ENCODE data around the gene AKR1C4. TPM values are rescaled to one million over a fixed set of nuclear protein-coding genes. Genes with fewer than 3 reads are reported as not detected.

The AKR1C4 gene
- total RNA-seq, 1 experiment from 2014 or later, result not detected

DNA sequence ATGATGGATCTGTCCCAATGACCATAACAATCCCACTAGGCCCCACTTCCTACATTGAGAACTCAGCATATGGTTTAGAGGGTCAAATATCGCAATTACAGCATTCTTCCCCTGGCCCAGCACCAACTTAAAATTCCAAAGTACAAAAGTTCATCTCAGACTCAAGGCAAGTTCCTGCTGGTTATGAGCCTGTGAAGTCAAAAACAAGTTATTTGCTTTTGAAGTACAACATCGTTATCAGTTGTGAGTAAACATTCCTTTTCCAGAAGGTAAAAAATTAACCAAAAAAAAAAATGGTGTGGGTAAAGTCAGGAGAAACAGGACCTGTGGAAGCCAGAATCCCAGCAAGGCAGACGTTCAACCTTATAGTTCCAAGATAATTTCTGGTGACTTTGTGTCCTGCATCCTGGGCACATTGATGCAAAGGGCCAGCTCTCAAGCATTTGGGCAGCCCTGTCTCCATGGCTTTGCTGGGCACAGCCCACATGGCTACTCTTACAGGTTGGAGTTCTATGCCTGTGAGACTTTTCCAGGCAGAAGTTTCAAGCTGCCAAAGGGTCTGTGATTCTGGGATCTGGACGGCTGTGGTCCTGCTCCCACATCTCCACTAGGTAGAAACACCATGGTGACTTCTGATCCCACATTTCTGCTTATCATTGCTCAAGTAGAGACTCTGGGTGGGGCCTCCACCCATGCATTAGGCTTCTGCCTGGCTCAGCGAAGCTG, 49.2 kb upstream of the AKR1C4 start:
- Histone ChIP-seq H2BK20ac (ENCODE audit: low read depth, low read length, poor library complexity, severe bottlenecking) (no peak overlapping the region), H4K8ac (replicated peaks; ENCODE audit: insufficient read length, low read depth, low read length) (no peak overlapping the region), H3K4me1 (ENCODE audit: insufficient read depth, low read length) (no peaks in the 10 kb centered on the region), H3K56ac (ENCODE audit: insufficient read length, low read depth, low read length) (no peak overlapping the region), H3K27me3 (ENCODE audit: insufficient read depth, low read length) (no peaks in the 10 kb centered on the region), H4K5ac (ENCODE audit: insufficient read length, low read depth, low read length) (no peak overlapping the region), H3K79me1 (ENCODE audit: insufficient read depth, low read depth, low read length, poor library complexity, severe bottlenecking) (no peaks in the 10 kb centered on the region), H3K14ac (ENCODE audit: insufficient read depth, low read length) (no peak overlapping the region), H2BK12ac (ENCODE audit: insufficient read length, low read depth, low read length) (no peak overlapping the region), H2AK5ac (ENCODE audit: insufficient read length, low read length) (no peak overlapping the region), H3K27ac (ENCODE audit: insufficient read length, low read depth, low read length) (no peak overlapping the region), H2BK5ac (ENCODE audit: insufficient read length, low read length) (no peak overlapping the region), H3K9ac (ENCODE audit: extremely low read depth, insufficient read length, low read length) (no peak overlapping the region), H3K4ac (ENCODE audit: low read depth, low read length) (no peak overlapping the region), H3K9me3 (ENCODE audit: control insufficient read depth, low read depth, low read length) (peaks cover 6% of the 10 kb centered on the region), H2BK15ac (ENCODE audit: low read depth, low read length) (no peak overlapping the region), H3K18ac (ENCODE audit: insufficient read length, low read depth, low read length) (no peak overlapping the region), H4K20me1 (ENCODE audit: control insufficient read depth, insufficient read depth, insufficient read length) (no peaks in the 10 kb centered on the region), H3K23me2 (ENCODE audit: insufficient read length, low read depth, low read length, poor library complexity, severe bottlenecking) (no peaks in the 10 kb centered on the region), H4K91ac (ENCODE audit: insufficient read length, low read depth, low read length) (no peak overlapping the region), H3K4me2 (ENCODE audit: insufficient read depth, insufficient read length, low read length) (no peak overlapping the region), H3T11ph (ENCODE audit: low read length) (no peak overlapping the region), H2AFZ (ENCODE audit: low read length) (no peak overlapping the region), H2BK120ac (ENCODE audit: low read depth, low read length, poor library complexity, severe bottlenecking) (no peak overlapping the region), H3K79me2 (ENCODE audit: insufficient read depth, low read length) (no peaks in the 10 kb centered on the region), H3K23ac (ENCODE audit: insufficient read length, low read depth, low read length) (no peak overlapping the region)
- TF ChIP-seq, protein P1, sequence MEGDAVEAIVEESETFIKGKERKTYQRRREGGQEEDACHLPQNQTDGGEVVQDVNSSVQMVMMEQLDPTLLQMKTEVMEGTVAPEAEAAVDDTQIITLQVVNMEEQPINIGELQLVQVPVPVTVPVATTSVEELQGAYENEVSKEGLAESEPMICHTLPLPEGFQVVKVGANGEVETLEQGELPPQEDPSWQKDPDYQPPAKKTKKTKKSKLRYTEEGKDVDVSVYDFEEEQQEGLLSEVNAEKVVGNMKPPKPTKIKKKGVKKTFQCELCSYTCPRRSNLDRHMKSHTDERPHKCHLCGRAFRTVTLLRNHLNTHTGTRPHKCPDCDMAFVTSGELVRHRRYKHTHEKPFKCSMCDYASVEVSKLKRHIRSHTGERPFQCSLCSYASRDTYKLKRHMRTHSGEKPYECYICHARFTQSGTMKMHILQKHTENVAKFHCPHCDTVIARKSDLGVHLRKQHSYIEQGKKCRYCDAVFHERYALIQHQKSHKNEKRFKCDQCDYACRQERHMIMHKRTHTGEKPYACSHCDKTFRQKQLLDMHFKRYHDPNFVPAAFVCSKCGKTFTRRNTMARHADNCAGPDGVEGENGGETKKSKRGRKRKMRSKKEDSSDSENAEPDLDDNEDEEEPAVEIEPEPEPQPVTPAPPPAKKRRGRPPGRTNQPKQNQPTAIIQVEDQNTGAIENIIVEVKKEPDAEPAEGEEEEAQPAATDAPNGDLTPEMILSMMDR (conservative IDR thresholded peaks at IDR 0.05), result no peak
- WGBS (ENCODE audit: extremely low coverage, insufficient read length, low lambda C conversion rate), result no CpG with 5 or more reads among the region's 5 CpGs
- Mint-ChIP-seq H3K36me3 (ENCODE audit: insufficient read depth in 1 of 3, low read depth in 3 of 3) (peaks cover 0 to 16% (median 0%) of the 10 kb centered on the region in 3 experiments; a peak in 5 of 7 replicates), H3K4me1 (no peaks in the 10 kb centered on the region), H3K27ac (no peak overlapping the region), H3K27me3 (ENCODE audit: low read depth) (no peaks in the 10 kb centered on the region; the same call in 1 of the 2 replicates), H3K9me3 (peaks cover 56 to 67% of the 10 kb centered on the region in 2 experiments), H3K4me3 (no peak overlapping the region)
- DNase-seq, result no peak

All from H9 (cell line).